Hematopoietic multipotent progenitor cell treated with erythropoietin and hydrocortisone succinate and interleukin-3 and kit ligand, for 8 days (in vitro differentiated cells): ENCODE results near the gene SYCP3.

ENCODE experiments used
- DNase-seq: peaks from one replicate; pipeline ENCODE4 v3.0.0-alpha.2; 2015

Gene SYCP3

GRCh38 chr12:101738920-101739665 lies at the start of gene SYCP3:
Gene SYCP3 (minus strand): TSS chr12:101739462. CDS start chr12:101737935, 1,527 bp downstream.
- no peak for DNase-seq

- DNase-seq = no peak
Observed at GRCh38 chr12:101785671-101786070, 46.4 kb upstream of the SYCP3 start.

- DNase-seq = no peak
Observed at GRCh38 chr12:101784376-101784775, 45.1 kb upstream of the SYCP3 start.

GRCh38 chr12:101783838-101784237 lies 44.6 kb upstream of the SYCP3 start:
- DNase-seq = no peak

- DNase-seq = no peak
Observed at GRCh38 chr12:101783150-101783549, 43.9 kb upstream of the SYCP3 start.

GRCh38 chr12:101782273-101782731 lies 43.0 kb upstream of the SYCP3 start:
- no peak for DNase-seq

GRCh38 chr12:101781834-101782233 lies 42.6 kb upstream of the SYCP3 start:
- DNase-seq = no peak

GRCh38 chr12:101780599-101780998 lies 41.3 kb upstream of the SYCP3 start:
- no peak for DNase-seq

- DNase-seq = no peak
Observed at GRCh38 chr12:101779626-101780025, 40.4 kb upstream of the SYCP3 start.

GRCh38 chr12:101779200-101779599 lies 39.9 kb upstream of the SYCP3 start:
- no peak for DNase-seq

GRCh38 chr12:101777978-101778377 lies 38.7 kb upstream of the SYCP3 start:
- no peak for DNase-seq

GRCh38 chr12:101777485-101777884 lies 38.2 kb upstream of the SYCP3 start:
- no peak for DNase-seq

- no peak for DNase-seq
Observed at GRCh38 chr12:101775816-101776215, 36.6 kb upstream of the SYCP3 start.

GRCh38 chr12:101773650-101774162 lies 34.4 kb upstream of the SYCP3 start:
- peak; percentile 83 for DNase-seq

GRCh38 chr12:101772012-101772775 lies 32.9 kb upstream of the SYCP3 start:
- no peak for DNase-seq

GRCh38 chr12:101769865-101770264 lies 30.6 kb upstream of the SYCP3 start:
- DNase-seq = no peak

GRCh38 chr12:101768781-101769180 lies 29.5 kb upstream of the SYCP3 start:
- DNase-seq = no peak

- DNase-seq = no peak
Observed at GRCh38 chr12:101767537-101767936, 28.3 kb upstream of the SYCP3 start.

GRCh38 chr12:101764051-101764792 lies 25.0 kb upstream of the SYCP3 start:
- no peak for DNase-seq

GRCh38 chr12:101763246-101763931 lies 24.1 kb upstream of the SYCP3 start:
- no peak for DNase-seq

GRCh38 chr12:101761781-101762180 lies 22.5 kb upstream of the SYCP3 start:
- DNase-seq = no peak

GRCh38 chr12:101761350-101761749 lies 22.1 kb upstream of the SYCP3 start:
- DNase-seq = no peak
